Thoracic aorta (tissue), 2 donors: ENCODE results near the gene TESK2. TPM values are rescaled to one million over a fixed set of nuclear protein-coding genes. Genes with fewer than 3 reads are reported as not detected.

Experiments
- ATAC-seq: fragments of 150-250 bp; one replicate; pipeline ENCODE4 v1.8.0; 2017; ENCODE audit warnings: low read depth; ENCODE audit not compliant: insufficient number of reproducible peaks, low FRiP score
- DNase-seq: peaks from one replicate; pipeline ENCODE4 v3.0.0-alpha.2; 2020; ENCODE audit warnings: low spot score
- H3K27ac ChIP-seq, 2 donors: fragments of 200-600 bp; sonication (generic); 1 replicate in 1 of 2; 2 replicates in 1 of 2; pipeline ENCODE4 v1.5.1; 2016; ENCODE audit warnings: mild to moderate bottlenecking in 2 of 2, moderate library complexity in 2 of 2
- H3K27me3 ChIP-seq: fragments of 200-600 bp; sonication (generic); replicated peaks from 2 replicates; pipeline ENCODE4 v1.6.0; 2016; ENCODE audit warnings: mild to moderate bottlenecking; ENCODE audit not compliant: insufficient read depth
- H3K36me3 ChIP-seq: fragments of 200-600 bp; sonication (generic); one replicate; pipeline ENCODE4 v1.5.1; 2016
- H3K4me1 ChIP-seq, 2 donors: fragments of 200-600 bp; sonication (generic); 1 replicate in 1 of 2; 2 replicates in 1 of 2; pipeline versions ENCODE4 v1.5.1 to v1.6.0; 2016; ENCODE audit warnings: low read depth in 2 of 2, mild to moderate bottlenecking in 1 of 2; ENCODE audit not compliant: control insufficient read depth in 1 of 2
- H3K4me3 ChIP-seq: fragments of 200-600 bp; sonication (generic); 2 replicates; pipeline ENCODE4 v1.5.1; 2016; ENCODE audit warnings: mild to moderate bottlenecking
- H3K9me3 ChIP-seq: fragments of 200-600 bp; sonication (generic); 2 replicates; pipeline ENCODE4 v1.5.1; 2016
- total RNA-seq, 2 donors: library from RNA; depleted of rRNA; stranded (reverse); fragments of >200 nt; gene quantifications; one replicate each; pipeline versions ENCODE4 v1.1.0 to v1.2.3, GENCODE V29; 2016
- TF ChIP-seq, protein P1 (sequence below): fragments of 200-600 bp; sonication (generic); IDR thresholded peaks from one replicate; pipeline ENCODE4 v1.5.1; 2019; ENCODE audit warnings: antibody characterized with exemption

TESK2 gene, protein sequence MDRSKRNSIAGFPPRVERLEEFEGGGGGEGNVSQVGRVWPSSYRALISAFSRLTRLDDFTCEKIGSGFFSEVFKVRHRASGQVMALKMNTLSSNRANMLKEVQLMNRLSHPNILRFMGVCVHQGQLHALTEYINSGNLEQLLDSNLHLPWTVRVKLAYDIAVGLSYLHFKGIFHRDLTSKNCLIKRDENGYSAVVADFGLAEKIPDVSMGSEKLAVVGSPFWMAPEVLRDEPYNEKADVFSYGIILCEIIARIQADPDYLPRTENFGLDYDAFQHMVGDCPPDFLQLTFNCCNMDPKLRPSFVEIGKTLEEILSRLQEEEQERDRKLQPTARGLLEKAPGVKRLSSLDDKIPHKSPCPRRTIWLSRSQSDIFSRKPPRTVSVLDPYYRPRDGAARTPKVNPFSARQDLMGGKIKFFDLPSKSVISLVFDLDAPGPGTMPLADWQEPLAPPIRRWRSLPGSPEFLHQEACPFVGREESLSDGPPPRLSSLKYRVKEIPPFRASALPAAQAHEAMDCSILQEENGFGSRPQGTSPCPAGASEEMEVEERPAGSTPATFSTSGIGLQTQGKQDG
- 1 to 10 TPM; 3.5 to 7.6 TPM for total RNA-seq

DNA sequence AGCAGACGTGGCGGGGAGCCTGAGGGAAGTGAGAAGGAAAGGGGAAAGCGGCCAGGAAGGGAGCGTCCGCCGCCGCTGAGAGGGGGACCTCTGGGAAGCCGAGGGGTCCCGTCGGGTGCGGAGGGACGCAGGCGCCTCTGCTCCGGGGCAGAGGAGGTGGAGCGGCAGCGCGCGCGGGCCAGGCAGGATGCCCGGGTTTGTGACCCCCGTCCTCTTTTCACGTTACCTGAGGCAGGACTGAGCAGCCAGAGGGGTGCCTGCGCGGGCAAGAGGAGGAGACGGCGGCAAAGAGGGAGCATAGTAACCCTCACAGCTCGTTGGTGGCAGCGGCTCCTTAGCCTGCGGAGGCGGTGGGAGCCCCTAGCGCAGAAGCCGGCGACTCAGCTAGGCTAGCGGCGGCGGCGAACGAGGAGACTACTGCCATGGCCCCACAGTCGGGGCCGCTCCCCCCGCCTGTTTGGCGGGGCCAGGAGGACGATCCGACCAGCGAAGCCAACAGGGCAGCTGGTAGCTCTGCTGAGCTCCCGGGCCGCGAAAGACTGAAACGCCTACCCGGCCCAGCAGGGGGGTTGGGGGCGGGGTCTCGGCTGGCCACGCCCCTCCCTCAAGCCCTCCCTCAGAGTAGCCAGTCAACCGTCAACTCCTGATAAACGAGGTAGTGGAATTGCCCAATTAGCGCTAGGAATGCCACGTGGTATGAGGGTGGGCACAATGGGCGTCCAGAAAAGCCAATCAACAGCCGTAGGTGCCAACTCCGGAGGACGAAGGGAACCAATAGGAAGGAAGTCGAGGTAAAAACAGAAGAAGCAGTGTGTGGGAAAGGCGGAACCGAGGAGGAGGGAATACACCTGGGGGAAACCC lies at the start of gene TESK2:
TESK2 (minus strand) TSS at position 538 of the 861 bp plus-strand sequence. CDS start 33,378 bp downstream, outside the sequence.
- TF ChIP-seq, protein P1, sequence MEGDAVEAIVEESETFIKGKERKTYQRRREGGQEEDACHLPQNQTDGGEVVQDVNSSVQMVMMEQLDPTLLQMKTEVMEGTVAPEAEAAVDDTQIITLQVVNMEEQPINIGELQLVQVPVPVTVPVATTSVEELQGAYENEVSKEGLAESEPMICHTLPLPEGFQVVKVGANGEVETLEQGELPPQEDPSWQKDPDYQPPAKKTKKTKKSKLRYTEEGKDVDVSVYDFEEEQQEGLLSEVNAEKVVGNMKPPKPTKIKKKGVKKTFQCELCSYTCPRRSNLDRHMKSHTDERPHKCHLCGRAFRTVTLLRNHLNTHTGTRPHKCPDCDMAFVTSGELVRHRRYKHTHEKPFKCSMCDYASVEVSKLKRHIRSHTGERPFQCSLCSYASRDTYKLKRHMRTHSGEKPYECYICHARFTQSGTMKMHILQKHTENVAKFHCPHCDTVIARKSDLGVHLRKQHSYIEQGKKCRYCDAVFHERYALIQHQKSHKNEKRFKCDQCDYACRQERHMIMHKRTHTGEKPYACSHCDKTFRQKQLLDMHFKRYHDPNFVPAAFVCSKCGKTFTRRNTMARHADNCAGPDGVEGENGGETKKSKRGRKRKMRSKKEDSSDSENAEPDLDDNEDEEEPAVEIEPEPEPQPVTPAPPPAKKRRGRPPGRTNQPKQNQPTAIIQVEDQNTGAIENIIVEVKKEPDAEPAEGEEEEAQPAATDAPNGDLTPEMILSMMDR: peak; percentile 44
- Histone ChIP-seq H3K4me1 (peaks cover 5 to 10% of the 10 kb centered on the region in 2 donors), H3K27me3 (no peaks in the 10 kb centered on the region), H3K9me3 (no peaks in the 10 kb centered on the region), H3K36me3 (no peaks in the 10 kb centered on the region), H3K27ac (peak within 1 kb of the TSS; percentile 58 to 67), H3K4me3 (peak within 1 kb of the TSS; percentile 84)
- peak; percentile 100 for ATAC-seq
- DNase-seq: peak; percentile 95

DNA sequence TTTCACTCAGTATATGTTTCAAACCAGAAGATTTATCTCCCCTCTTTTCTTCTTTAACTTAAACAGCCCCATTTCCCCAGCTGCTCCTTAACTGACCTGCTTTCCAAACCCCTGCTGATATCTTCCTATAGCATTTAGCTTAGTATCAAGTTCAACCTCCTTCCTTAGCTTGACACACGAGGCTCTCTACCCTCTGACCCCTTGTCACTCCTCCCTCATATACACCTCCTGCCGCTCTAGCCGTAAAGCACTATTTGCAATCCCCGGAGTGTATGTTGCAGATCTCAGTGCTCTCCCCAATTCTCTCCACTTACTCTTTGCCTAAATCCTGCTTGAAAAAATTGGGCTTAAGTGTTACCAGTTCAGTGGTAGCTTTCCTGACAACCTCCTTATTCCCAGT lies 45.9 kb upstream of the TESK2 start:
- no peak overlapping the region for H3K27ac ChIP-seq
- H3K36me3 ChIP-seq: no peaks in the 10 kb centered on the region
- H3K4me3 ChIP-seq: no peak overlapping the region
- no peaks in the 10 kb centered on the region for H3K27me3 ChIP-seq
- DNase-seq (no peak), ATAC-seq (no peak)
- H3K4me1 ChIP-seq: no peaks in the 10 kb centered on the region
- no peaks in the 10 kb centered on the region for H3K9me3 ChIP-seq
- TF ChIP-seq, protein P1: no peak

DNA sequence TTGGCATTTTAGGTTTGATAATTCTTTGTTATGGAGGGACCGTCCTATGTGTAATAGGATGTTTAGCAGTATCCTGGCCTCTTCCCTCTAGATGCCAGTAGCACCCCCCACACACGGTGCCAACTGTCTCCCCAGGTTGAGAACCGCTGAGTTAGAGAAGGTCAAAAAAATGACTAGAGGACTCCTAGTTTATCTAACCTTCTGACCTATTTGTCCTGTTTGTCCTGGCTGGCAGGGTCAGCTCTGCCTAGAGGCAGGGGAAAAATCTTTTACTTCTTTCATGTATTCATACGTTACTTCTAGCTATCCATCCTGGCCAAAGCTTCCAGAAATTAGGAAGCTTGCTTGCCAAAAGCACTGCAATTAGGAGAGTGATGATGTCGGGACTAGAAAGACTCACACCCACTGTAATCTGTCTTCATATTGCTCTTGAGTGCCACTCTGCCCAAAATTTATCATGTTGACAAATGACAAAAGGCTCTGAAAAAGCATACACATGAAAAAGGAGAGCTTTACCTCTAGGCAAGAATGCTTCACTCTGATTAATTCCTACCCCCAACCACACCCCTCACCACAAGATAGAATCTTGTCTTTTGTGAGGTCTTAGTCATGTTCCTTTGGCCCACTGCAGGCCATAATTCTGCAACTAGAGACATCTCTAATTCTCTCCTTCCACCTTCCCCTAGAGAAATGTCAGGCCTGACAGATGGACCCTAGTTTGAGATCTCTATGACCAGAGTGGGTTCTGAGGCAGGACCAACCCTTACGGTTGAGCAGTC lies 45.2 kb upstream of the TESK2 start:
- no peaks in the 10 kb centered on the region for H3K9me3 ChIP-seq
- H3K4me3 ChIP-seq: no peak overlapping the region
- H3K36me3 ChIP-seq: no peaks in the 10 kb centered on the region
- TF ChIP-seq, protein P1: no peak
- H3K27me3 ChIP-seq: no peaks in the 10 kb centered on the region
- ATAC-seq (no peak), DNase-seq (no peak)
- no peaks in the 10 kb centered on the region for H3K4me1 ChIP-seq
- no peak overlapping the region for H3K27ac ChIP-seq

DNA sequence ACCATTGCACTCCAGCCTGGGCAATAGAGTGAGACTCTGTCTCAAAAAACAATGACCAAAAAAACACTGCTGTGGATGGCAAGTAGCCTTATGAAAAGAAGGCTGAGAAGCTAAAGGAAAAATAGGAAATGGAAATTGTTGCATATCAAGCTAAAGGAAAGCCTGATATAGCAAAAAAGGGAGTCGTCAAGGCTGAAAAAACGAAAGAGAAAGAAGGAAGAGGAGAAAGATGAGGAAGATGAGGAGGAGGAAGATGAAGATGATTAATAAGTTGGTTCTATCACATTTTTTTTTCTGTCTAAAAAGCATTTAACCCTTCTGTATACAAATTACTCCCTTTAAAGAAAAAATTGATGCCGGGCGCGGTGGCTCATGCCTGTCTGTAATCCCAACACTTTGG lies 40.9 kb upstream of the TESK2 start:
- Histone ChIP-seq H3K4me3 (no peak overlapping the region), H3K36me3 (no peaks in the 10 kb centered on the region), H3K4me1 (no peaks in the 10 kb centered on the region), H3K27ac (no peak overlapping the region), H3K9me3 (no peaks in the 10 kb centered on the region), H3K27me3 (no peaks in the 10 kb centered on the region)
- TF ChIP-seq, protein P1: no peak
- no peak for ATAC-seq
- no peak for DNase-seq
